Measurements from ENCODE around the gene IFI44L. TPM values are rescaled to one million over a fixed set of nuclear protein-coding genes. Genes with fewer than 3 reads are reported as not detected.

The IFI44L gene
- total RNA-seq, 1 donor from 2014 or later = 5.4 TPM

DNA sequence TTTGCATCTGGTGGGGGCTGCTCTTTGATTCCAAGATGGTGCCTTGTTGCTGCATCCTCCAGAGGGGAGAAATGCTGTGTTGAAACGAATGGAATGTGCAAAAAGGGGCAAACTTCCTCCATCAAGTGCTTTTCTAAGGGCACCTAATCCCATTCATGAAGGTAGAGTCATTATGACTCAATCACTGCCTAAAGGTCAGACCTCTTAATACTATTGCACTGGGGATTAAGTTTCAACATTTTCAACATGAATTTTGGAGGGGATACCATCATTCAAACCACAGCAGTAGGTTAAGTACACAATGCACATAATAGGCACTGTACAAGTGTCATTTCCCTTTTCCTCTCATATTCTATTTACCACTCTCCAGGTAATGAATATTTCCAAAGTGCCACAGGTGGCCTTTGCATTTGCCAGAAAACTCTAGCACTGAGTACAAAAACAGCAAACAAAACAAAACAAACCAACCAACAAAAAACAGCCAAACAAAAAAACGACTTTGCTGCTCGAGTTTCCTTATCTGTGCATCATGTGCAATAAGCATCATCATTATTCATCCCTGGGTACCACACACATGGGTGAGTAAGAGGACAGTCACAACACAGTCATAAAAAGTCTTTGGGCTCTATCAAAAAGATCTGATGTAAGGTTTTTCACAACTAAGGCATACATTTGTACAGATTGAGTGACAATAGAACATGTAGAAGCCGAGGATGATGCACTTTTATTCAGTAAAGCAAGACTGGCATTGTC, 71.9 kb downstream of the IFI44L start:
- no peak overlapping the region for H3K4me3 ChIP-seq

More for the DNA sequence above, 71.9 kb downstream of the IFI44L start:
- Histone ChIP-seq H3K4me1 (no peaks in the 10 kb centered on the region), H3K27ac (replicated peaks) (no peak overlapping the region), H3K9me3 (replicated peaks) (peaks cover 9% of the 10 kb centered on the region), H3K36me3 (no peaks in the 10 kb centered on the region), H3K27me3 (ENCODE audit: low read depth) (no peaks in the 10 kb centered on the region)
- intact Hi-C loops (cut with micrococcal nuclease) = no loop called here
- DNase-seq = no peak
- TF ChIP-seq, protein P1, sequence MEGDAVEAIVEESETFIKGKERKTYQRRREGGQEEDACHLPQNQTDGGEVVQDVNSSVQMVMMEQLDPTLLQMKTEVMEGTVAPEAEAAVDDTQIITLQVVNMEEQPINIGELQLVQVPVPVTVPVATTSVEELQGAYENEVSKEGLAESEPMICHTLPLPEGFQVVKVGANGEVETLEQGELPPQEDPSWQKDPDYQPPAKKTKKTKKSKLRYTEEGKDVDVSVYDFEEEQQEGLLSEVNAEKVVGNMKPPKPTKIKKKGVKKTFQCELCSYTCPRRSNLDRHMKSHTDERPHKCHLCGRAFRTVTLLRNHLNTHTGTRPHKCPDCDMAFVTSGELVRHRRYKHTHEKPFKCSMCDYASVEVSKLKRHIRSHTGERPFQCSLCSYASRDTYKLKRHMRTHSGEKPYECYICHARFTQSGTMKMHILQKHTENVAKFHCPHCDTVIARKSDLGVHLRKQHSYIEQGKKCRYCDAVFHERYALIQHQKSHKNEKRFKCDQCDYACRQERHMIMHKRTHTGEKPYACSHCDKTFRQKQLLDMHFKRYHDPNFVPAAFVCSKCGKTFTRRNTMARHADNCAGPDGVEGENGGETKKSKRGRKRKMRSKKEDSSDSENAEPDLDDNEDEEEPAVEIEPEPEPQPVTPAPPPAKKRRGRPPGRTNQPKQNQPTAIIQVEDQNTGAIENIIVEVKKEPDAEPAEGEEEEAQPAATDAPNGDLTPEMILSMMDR (IDR thresholded peaks at IDR 0.05; ENCODE audit: borderline replicate concordance) = no peak

Other genes starting within 250 kb of the IFI44L start
- gene PTGFR, start 129.5 kb upstream of the IFI44L start, total RNA-seq = 0.44 TPM
- gene IFI44, start 29.4 kb downstream of the IFI44L start, total RNA-seq = 6.6 TPM

All from left ventricle myocardium inferior (tissue), 1 donor.